ENCODE measurements around the gene RCAN3. TPM values are rescaled to one million over a fixed set of nuclear protein-coding genes. Genes with fewer than 3 reads are reported as not detected.

The RCAN3 gene
- total and polyA plus RNA-seq, 10 of the 15 experiments (the other 5 are each of a cell fraction or from before 2014, with no cell fraction given) = 0.02 to 0.46 (median 0.06) TPM; not detected in 3

DNA sequence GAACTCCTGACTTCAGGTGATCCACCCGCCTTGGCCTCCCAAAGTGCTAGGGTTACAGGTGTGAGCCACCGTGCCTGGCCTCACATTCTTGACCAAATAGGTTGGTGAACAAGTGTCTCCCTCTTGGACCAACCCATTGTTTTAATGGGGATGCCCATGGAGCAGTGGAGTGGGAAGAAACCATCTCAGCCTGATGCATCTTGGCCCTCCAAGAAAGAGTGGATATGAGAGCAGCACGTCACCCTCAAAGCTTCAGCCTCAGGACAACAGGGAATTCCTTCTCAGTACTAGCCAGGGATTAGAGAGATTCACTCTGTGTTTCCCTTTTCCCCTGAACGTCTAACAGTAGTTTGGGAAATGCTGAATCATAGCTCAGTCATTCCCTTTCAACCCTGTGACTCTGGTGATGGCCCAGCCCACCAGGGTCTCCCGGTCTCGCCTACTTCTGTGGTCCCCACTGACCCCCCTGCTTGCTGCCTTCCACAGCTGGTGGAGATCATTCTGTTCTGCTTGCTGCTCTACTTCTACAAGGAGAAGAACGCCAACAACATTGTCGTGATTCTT lies 49.6 kb upstream of the RCAN3 start:
- WGBS (ENCODE audit: insufficient coverage, insufficient replicate concordance, low lambda C conversion rate, missing lambda C conversion rate) = 90% methylated on average over 8 of the region's 8 CpGs
- DNase-seq (ENCODE audit: low read depth, low spot score) (no peak), ATAC-seq (no peak), FAIRE-seq (no peak)
- in situ Hi-C loops (cut with MboI) (no loop called here), intact Hi-C loops (cut with micrococcal nuclease; ENCODE audit: unreplicated experiment) (no loop called here)
- H3K4me2 ChIP-seq (ENCODE audit: control insufficient read depth, insufficient read depth) = no peak overlapping the region
- ChIA-PET SMC1A (ENCODE audit: uncharacterized antibody, unreplicated experiment) (interaction anchor here (1.2 kb wide), 1 partner anchor 28 kb away, joined by 3 read pairs; no protein-coding TSS in a partner anchor), CTCF (interaction anchor here (1.3 to 1.7 kb wide), 2 partner anchors 10 to 254 kb away, joined by 5 to 6 read pairs; no protein-coding TSS in a partner anchor), RAD21 (ENCODE audit: unreplicated experiment) (interaction anchor here (1.2 kb wide), 1 partner anchor 38 kb away, joined by 3 read pairs; the partner anchor contains the start of gene NIPAL3), POLR2A (interaction anchor here (1.2 kb wide), 1 partner anchor 12 kb away, joined by 3 read pairs; no protein-coding TSS in a partner anchor)
- no peak overlapping the region for H3K9ac ChIP-seq (ENCODE audit: control insufficient read depth, insufficient read depth, low read length)
- H3K4me3 ChIP-seq = no peak overlapping the region
- no peak for TF ChIP-seq WRNIP1 (IDR thresholded peaks at IDR 0.05; ENCODE audit: borderline replicate concordance, low read depth, low read length)
- H3K27me3 ChIP-seq (replicated peaks in 1 of 2; ENCODE audit: control insufficient read depth in 2 of 2, insufficient read depth in 2 of 2, low read length in 1 of 2) = no peaks in the 10 kb centered on the region
- H4K20me1 ChIP-seq (ENCODE audit: control insufficient read depth, insufficient read depth) = no peaks in the 10 kb centered on the region
- BruUV-seq (replicated peaks) = no TSS peak
- 0 out of 2 replicates have a peak, but pooled peaks cover 3% of the 10 kb centered on the region for H3K4me1 ChIP-seq (ENCODE audit: control insufficient read depth, insufficient read depth, low read length)
- H3K79me2 ChIP-seq (ENCODE audit: control insufficient read depth, insufficient read depth, low read length) = no peaks in the 10 kb centered on the region
- no peak overlapping the region for H2AFZ ChIP-seq (ENCODE audit: control insufficient read depth, low read depth, low read length)
- H3K36me3 ChIP-seq (ENCODE audit: control insufficient read depth in 2 of 2, insufficient read depth in 2 of 2, low read length in 1 of 2) = peaks cover 0 to 5% of the 10 kb centered on the region in 2 experiments; a peak in 3 of 4 replicates
- H3K27ac ChIP-seq (ENCODE audit: control insufficient read depth, insufficient read depth) = no peak overlapping the region
- no peaks in the 10 kb centered on the region for H3K9me3 ChIP-seq (replicated peaks; ENCODE audit: control insufficient read depth, insufficient read depth, low read length)

GRCh38 chr1:24454673-24455072 lies 48.0 kb upstream of the RCAN3 start:
- WGBS (ENCODE audit: insufficient coverage, insufficient replicate concordance, low lambda C conversion rate, missing lambda C conversion rate) = 51% methylated on average over 5 of the region's 5 CpGs
- ChIA-PET SMC1A (ENCODE audit: uncharacterized antibody, unreplicated experiment) (no interaction called here), POLR2A (no interaction called here), CTCF (interaction anchor here (0.7 to 1.3 kb wide), 2 partner anchors 64 to 256 kb away, joined by 4 to 5 read pairs; no protein-coding TSS in a partner anchor), RAD21 (ENCODE audit: unreplicated experiment) (interaction anchor here (0.5 kb wide), 1 partner anchor 47 kb away, joined by 3 read pairs; no protein-coding TSS in a partner anchor)
- no peak for FAIRE-seq
- in situ Hi-C loops (cut with MboI) (no loop called here), intact Hi-C loops (cut with micrococcal nuclease; ENCODE audit: unreplicated experiment) (no loop called here)
- Histone ChIP-seq H3K4me3 (no peak overlapping the region), H3K27ac (ENCODE audit: control insufficient read depth, insufficient read depth) (no peak overlapping the region), H2AFZ (ENCODE audit: control insufficient read depth, low read depth, low read length) (no peak overlapping the region), H3K9ac (ENCODE audit: control insufficient read depth, insufficient read depth, low read length) (no peak overlapping the region), H3K27me3 (replicated peaks in 1 of 2; ENCODE audit: control insufficient read depth in 2 of 2, insufficient read depth in 2 of 2, low read length in 1 of 2) (no peaks in the 10 kb centered on the region), H3K4me2 (ENCODE audit: control insufficient read depth, insufficient read depth) (no peak overlapping the region), H4K20me1 (ENCODE audit: control insufficient read depth, insufficient read depth) (no peaks in the 10 kb centered on the region), H3K36me3 (ENCODE audit: control insufficient read depth in 2 of 2, insufficient read depth in 2 of 2, low read length in 1 of 2) (peaks cover 0 to 5% of the 10 kb centered on the region in 2 experiments; a peak in 3 of 4 replicates), H3K79me2 (ENCODE audit: control insufficient read depth, insufficient read depth, low read length) (no peaks in the 10 kb centered on the region), H3K4me1 (ENCODE audit: control insufficient read depth, insufficient read depth, low read length) (0 out of 2 replicates have a peak, but pooled peaks cover 3% of the 10 kb centered on the region), H3K9me3 (replicated peaks; ENCODE audit: control insufficient read depth, insufficient read depth, low read length) (no peaks in the 10 kb centered on the region)
- BruUV-seq (replicated peaks) = no TSS peak
- ATAC-seq = no peak
- DNase-seq (ENCODE audit: low read depth, low spot score) = no peak
- peak; percentile 75; the same call in 1 of the 2 replicates for TF ChIP-seq SPI1 (IDR thresholded peaks at IDR 0.05; ENCODE audit: borderline replicate concordance, insufficient read depth, low read depth, low read length)
- no peak for TF ChIP-seq ELK1 (IDR thresholded peaks at IDR 0.05; ENCODE audit: low read depth, low read length)
- peak; percentile 19; the same call in 1 of the 2 replicates for TF ChIP-seq RUNX3 (IDR thresholded peaks at IDR 0.05; ENCODE audit: low read length)
- no peak for TF ChIP-seq E2F4 (IDR thresholded peaks at IDR 0.05; ENCODE audit: low read depth, low read length)
- TF ChIP-seq, protein P1, sequence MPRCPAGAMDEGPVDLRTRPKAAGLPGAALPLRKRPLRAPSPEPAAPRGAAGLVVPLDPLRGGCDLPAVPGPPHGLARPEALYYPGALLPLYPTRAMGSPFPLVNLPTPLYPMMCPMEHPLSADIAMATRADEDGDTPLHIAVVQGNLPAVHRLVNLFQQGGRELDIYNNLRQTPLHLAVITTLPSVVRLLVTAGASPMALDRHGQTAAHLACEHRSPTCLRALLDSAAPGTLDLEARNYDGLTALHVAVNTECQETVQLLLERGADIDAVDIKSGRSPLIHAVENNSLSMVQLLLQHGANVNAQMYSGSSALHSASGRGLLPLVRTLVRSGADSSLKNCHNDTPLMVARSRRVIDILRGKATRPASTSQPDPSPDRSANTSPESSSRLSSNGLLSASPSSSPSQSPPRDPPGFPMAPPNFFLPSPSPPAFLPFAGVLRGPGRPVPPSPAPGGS (IDR thresholded peaks at IDR 0.05; ENCODE audit: borderline replicate concordance, insufficient read depth, low read depth, low read length, poor library complexity, severe bottlenecking) = no peak
- no peak for TF ChIP-seq KLF5 (IDR thresholded peaks at IDR 0.05; ENCODE audit: partially characterized antibody)
- peak; percentile 33 for TF ChIP-seq MEF2B (IDR thresholded peaks at IDR 0.05; ENCODE audit: partially characterized antibody, poor library complexity, severe bottlenecking)
- TF ChIP-seq IKZF2 (IDR thresholded peaks at IDR 0.05) = peak in 1 of 2 experiments; percentile 35; a peak in 1 of 4 replicates

Measured in GM12878 (cell line).